Hepatocyte (in vitro differentiated cells): ENCODE results near the gene TMEFF1.

Source experiments
- CTCF ChIP-seq: fragments of 200-600 bp; sonication (generic); IDR thresholded peaks from 2 replicates; pipeline ENCODE4 v1.5.1; 2016; ENCODE audit warnings: antibody characterized with exemption, mild to moderate bottlenecking; ENCODE audit not compliant: poor library complexity
- EZH2 ChIP-seq: fragments of 200-600 bp; sonication (generic); IDR thresholded peaks from 2 replicates; pipeline ENCODE4 v1.6.1; 2016; ENCODE audit warnings: antibody characterized with exemption, mild to moderate bottlenecking, borderline replicate concordance
- EZH2phosphoT487 ChIP-seq: fragments of 200-600 bp; sonication (generic); IDR thresholded peaks from one replicate; pipeline ENCODE4 v1.6.1; 2018; ENCODE audit warnings: antibody characterized with exemption, mild to moderate bottlenecking, low read depth, moderate library complexity; ENCODE audit not compliant: unreplicated experiment, severe bottlenecking

GRCh38 chr9:100428871-100429654 lies 43.9 kb upstream of the TMEFF1 start:
- TF ChIP-seq CTCF (no peak), EZH2 (no peak), EZH2phosphoT487 (no peak)
